GM18873 (cell line): Measurements from ENCODE around the gene CLIP4.

Experiments
- ATAC-seq: cut with Tn5 transposase; IDR thresholded peaks from one replicate; pipeline ENCODE4 v1.9.1; 2021; ENCODE audit warnings: mild to moderate bottlenecking, moderate library complexity, moderate number of reproducible peaks; ENCODE audit not compliant: unreplicated experiment, low FRiP score

Gene CLIP4

GRCh38 chr2:29182920-29183319 is 67.7 kb downstream of the CLIP4 start:
- ATAC-seq: no peak

GRCh38 chr2:29184531-29184930 is 69.3 kb downstream of the CLIP4 start:
- no peak for ATAC-seq

GRCh38 chr2:29186817-29187216 is 71.6 kb downstream of the CLIP4 start:
- no peak for ATAC-seq

GRCh38 chr2:29187926-29188325 is 72.7 kb downstream of the CLIP4 start:
- no peak for ATAC-seq

- no peak for ATAC-seq
Measured at GRCh38 chr2:29189052-29189451, 73.8 kb downstream of the CLIP4 start.

GRCh38 chr2:29191817-29192216 is 76.6 kb downstream of the CLIP4 start:
- no peak for ATAC-seq

GRCh38 chr2:29192526-29192925 is 77.3 kb downstream of the CLIP4 start:
- ATAC-seq: no peak

GRCh38 chr2:29193111-29193510 is 77.9 kb downstream of the CLIP4 start:
- ATAC-seq: no peak

GRCh38 chr2:29193681-29194080 is 78.5 kb downstream of the CLIP4 start:
- ATAC-seq: no peak

GRCh38 chr2:29195796-29196195 is 80.6 kb downstream of the CLIP4 start:
- no peak for ATAC-seq

GRCh38 chr2:29196792-29197788 is 81.9 kb downstream of the CLIP4 start:
- no peak for ATAC-seq

- ATAC-seq: no peak
Measured at GRCh38 chr2:29201979-29202378, 86.8 kb downstream of the CLIP4 start.

GRCh38 chr2:29202819-29203495 is 87.7 kb downstream of the CLIP4 start:
- ATAC-seq: no peak

- ATAC-seq: no peak
Measured at GRCh38 chr2:29206941-29207340, 91.7 kb downstream of the CLIP4 start.

- ATAC-seq: no peak
Measured at GRCh38 chr2:29207352-29208148, 92.3 kb downstream of the CLIP4 start.

GRCh38 chr2:29209551-29209950 is 94.3 kb downstream of the CLIP4 start:
- ATAC-seq: no peak

GRCh38 chr2:29212009-29212408 is 96.8 kb downstream of the CLIP4 start:
- ATAC-seq: no peak

GRCh38 chr2:29213888-29214291 is 98.7 kb downstream of the CLIP4 start:
- no peak for ATAC-seq

GRCh38 chr2:29215073-29215472 is 99.9 kb downstream of the CLIP4 start:
- no peak for ATAC-seq

- no peak for ATAC-seq
Measured at GRCh38 chr2:29215739-29216608, 100.8 kb downstream of the CLIP4 start.
